ENCODE data around the gene CTRB1.
"Not testable (repeated sequence)": the region's sequence is repeated elsewhere in the genome, so short reads cannot be mapped to it uniquely, and the experiment has no call there.

CTRB1 gene

GRCh38 chr16:75204905-75205304 lies 13.9 kb upstream of the CTRB1 start:
- DNase-seq, result not testable (repeated sequence)

- DNase-seq, result not testable (repeated sequence)
These were observed 13.3 kb upstream of the CTRB1 start for GRCh38 chr16:75205438-75205837.

DNA sequence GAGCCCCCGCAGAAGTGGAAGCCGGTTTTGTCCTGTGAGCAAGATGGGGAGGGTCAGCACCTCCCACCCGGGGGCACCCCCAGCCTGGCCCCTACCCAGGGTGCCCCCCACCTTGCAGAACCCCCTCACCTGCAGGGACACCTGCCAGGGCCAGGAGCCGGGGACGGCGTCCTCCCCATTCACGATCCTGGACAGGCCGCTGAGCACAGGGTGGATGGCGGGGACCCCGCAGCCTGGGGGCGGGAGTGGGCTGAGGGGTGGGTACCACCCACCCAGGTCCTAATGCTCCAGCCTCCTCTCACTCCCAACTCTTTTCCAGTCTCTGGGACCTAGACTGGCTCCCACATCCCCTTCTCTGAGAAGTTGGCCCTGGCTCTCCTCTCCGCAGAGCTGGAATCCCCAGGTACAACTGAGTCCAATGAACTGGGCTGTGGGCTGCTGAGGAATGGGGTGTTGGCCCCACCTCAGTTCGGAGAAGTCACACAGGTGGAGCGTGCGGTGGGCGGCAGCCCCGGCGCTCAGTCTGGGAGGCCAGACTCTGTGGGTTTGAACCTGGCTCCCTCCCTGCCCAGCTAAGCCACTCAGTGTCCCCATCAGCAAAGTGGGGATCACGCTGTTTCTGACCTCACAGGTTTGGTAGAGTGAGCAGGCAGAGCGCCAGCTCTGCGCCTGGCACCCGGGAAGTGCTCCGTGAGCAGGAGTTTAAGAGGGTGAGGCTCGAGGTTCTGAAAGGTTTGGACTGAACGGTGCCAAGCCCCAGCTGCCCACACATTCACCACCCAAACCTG lies 12.6 kb upstream of the CTRB1 start:
- DNase-seq, result not testable (repeated sequence)

- DNase-seq, result no peak
These were observed 11.9 kb upstream of the CTRB1 start, which contains the start of gene CTRB2 for GRCh38 chr16:75206749-75207451. TSS of gene CTRB2 (minus strand) at chr16:75207161. CDS start at chr16:75207141, 20 bp downstream.

DNA sequence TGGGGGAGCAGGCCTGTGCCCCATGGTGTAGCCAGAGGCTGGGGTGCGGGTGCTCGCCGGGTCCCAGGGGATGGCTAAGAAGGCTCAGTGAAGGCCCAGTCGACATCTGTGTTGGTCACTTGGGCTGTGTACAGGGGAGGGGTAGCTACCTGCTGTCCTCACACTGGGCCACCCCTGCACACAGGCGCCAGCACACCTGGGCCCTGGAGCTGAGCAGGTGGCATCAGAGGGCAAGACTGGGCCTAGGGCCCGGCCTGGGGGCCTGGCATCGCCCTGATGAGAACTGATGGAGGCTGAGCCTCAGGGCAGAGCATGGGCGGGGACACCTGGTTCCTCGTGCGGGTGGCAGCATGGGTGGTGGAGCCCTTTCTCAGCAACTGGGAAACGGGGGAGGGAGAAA lies 11.0 kb upstream of the CTRB1 start:
- no peak for DNase-seq

DNA sequence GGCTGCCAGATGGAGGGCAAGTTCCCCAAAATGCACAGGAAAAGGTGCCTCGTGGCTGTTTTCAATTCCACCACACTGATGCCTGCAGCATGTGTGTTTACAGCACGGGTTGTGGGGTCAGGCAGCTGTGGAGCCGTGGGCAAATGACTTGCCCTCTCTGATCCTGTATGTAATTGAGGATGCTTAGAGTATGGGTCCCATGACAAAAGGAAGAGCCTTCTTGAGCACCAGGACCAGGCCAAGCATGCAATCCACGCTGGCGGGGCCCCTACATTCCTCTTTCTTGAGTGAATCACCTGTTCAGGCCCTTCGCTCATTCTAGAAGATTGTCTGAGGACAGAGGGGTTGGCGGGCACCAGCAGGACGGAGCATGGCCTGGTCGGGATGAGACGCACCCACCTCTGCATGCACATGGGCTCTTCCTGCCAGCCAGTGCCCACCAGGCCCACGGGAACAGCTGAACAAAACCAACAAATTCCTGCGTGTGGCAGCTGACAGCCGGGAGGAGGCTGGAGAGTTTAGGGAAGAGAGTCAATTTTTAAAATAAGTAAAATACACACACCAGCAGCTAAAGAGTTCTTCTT lies 10.5 kb upstream of the CTRB1 start:
- DNase-seq, result no peak

GRCh38 chr16:75208861-75209505 lies 9.8 kb upstream of the CTRB1 start:
- DNase-seq, result no peak

DNA sequence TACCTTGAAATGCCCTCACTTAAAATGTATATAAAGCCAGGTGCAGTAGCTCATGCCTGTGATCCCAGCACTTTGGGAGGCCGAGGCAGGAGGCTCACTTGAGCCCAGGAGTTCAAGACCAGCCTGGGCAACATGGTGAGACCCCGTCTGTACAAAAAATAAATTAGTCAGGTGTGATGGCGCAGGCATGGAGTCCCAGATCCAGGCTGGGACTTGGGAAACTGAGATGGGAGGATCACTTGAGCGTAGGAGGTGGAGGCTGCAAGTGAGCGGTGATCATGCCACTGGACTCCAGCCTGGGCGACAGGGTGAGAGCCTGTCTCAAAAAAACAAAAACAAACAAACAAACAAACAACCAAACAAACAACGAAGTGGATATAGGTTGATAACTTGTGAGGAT lies 9.3 kb upstream of the CTRB1 start:
- not testable (repeated sequence) for DNase-seq

- no peak for DNase-seq
These were observed 8.8 kb upstream of the CTRB1 start for GRCh38 chr16:75209944-75210343.

GRCh38 chr16:75211286-75211685 lies 7.5 kb upstream of the CTRB1 start:
- DNase-seq, result not testable (repeated sequence)

DNA sequence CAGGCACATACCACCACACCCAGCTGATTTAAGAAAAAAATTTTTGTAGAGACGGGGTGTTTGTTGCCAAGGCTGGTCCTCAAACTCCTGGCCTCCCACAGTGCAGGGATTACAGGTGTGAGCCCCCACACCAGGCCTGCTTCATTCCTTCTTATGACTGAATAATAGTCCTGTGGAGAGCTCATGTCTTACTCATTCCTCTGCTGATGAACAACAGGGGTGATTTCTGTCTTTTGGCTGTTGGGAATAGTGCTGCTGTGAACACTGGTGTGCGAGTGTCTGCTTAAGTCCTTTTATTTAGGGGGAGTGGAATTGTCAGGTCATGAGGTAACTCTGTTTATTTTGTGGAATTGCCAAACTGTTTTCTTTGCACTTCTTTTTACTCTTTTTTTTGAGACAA lies 2.7 kb upstream of the CTRB1 start:
- DNase-seq, result no peak

- no peak for DNase-seq
These were observed 2.2 kb upstream of the CTRB1 start for GRCh38 chr16:75216576-75216975.

- DNase-seq, result no peak
These were observed 1.4 kb upstream of the CTRB1 start for GRCh38 chr16:75217389-75217851.

GRCh38 chr16:75219088-75219487 lies 300 bp downstream of the CTRB1 start:
- DNase-seq, result no peak

DNA sequence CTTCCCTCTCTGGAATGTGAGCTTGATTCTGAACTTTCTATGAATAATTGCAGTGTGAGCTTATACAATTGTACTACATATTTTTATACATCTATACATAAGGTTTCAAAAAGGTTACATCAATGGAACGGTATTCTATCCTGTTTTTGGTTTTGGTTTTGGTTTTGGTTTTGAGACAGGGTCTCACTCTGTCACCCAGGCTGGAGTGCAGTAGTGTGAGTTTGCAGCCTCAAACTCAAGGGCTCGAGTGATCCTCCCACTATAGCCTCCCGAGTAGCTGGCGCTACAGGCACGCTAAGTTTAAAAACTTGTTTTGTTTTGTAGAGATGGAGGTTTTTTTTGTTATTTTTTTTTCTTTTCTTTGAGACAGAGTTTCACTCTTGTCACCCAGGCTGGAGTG lies 1.1 kb downstream of the CTRB1 start:
- DNase-seq, result no peak

DNA sequence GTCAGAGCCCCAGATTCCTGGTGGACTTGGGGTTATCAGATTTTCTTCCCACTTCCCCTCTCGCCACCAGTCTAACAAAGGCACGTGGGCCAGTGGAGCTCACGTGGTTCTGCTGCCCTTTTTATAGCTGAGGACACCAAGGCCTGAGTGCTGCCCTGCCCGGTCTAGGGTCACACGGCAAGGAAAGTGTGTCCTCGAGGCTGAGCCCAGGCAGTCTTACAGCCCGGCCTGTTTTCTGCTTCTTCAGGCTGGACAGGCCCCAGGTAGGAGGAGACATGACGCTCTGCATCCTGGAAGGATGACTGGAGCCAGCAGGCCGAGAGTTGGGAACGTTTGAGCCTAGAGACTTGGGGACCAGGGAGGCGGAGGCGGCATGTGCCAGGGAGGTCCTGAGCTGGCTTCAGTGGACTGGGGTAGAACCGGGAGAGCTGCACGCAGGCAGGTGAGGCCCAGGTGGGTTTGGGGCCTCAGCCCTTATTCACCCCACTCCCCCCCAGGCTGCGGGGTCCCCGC lies 3.5 kb downstream of the CTRB1 start:
- DNase-seq, result no peak

- not testable (repeated sequence) for DNase-seq
These were observed 4.3 kb downstream of the CTRB1 start for GRCh38 chr16:75223129-75223528.

DNA sequence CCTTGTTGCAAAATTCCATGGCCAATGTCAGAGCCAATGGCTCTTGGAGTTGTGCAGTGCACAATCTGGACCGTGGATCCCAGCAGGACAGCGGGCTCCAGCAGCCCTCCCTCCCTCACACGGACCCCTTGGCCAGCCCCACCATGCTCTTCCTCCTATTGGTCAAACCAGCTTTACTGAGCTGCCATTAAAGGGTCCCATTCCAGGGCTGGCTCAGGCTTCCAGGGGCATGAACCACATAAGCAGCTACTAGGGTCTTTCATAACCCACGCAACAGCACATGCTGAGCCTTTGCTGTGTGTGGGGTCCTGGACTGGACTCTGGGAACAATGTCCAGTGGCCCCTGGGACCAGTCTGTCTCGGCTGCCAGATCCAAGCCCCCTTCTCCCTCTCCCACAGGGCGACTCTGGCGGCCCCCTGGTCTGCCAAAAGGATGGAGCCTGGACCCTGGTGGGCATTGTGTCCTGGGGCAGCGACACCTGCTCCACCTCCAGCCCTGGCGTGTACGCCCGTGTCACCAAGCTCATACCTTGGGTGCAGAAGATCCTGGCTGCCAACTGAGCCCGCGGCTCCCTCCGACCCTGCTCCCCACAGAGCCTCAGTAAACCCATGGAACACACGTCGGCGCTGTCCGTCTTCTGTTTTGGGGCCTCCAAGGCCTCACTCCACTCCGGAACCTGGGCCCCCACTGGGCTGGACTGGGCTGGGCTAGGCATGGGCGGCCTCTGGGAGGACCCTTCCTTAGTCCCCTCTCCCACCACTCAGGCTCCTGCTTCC lies 5.7 kb downstream of the CTRB1 start:
- DNase-seq, result no peak

DNA sequence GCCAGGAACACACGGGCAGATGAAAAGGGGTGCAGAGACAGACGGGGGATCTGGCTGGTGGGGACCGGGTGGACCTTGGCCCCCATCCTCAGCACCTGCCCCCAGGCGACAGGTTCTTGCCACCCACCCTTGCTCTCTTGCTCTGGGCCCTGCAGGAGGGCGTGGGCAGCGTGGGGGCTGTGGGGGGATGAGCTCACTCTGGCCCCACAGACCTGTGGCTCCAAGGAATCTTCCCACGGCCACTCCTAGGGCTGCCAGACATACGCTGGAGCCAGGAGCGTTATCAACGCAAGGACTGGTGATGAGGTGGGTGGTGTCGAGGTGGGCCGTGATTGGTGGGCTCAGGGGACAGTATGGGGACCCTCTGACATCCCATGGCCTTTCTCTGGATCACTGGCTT lies 6.3 kb downstream of the CTRB1 start:
- DNase-seq, result no peak

GRCh38 chr16:75225678-75226515 lies 7.1 kb downstream of the CTRB1 start:
- DNase-seq, result no peak
